ENCODE results near the gene SDCBP2. TPM values are rescaled to one million over a fixed set of nuclear protein-coding genes. Genes with fewer than 3 reads are reported as not detected.

SDCBP2 gene
- total RNA-seq, 6 experiments from 2014 or later, result 2.0 to 43.3 (median 16.6) TPM

DNA sequence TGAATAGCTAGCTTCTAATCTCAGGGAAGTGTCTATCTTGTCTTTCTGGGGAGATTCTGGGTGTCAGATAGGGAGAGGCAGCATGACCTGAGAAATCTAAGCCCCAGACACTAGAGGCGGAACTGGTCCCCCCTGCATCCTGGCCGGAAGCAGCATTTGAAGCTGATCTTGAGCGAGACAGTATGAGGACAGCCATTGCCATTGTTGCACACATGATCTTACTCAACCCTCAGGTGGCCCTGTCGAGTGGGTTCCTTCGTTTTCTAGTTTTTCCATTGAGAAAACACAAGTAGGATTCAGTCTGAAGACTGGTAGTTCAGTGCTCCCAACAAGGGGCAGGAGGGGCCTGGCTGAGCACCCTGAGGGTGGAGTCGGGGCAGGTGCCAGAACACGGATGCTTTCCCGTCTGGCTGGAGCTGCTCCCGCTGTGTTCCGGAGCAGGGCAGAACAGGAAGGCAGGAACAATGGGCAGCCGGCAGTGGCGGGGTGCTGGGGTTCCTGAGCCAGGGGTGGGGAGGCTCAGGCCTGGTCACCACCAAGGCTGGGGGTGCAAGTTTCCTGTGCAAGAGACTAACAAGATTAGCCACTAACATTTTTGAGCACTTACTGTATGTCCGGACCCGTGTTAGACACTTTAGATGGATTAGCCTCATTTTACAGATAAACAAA, 7.9 kb upstream of the SDCBP2 start:
- DNase-seq (peak; percentile 78 to 90 (median 85)), ATAC-seq (peak; percentile 90 to 91 (median 90))
- Histone ChIP-seq H3K9me3 (no peaks in the 10 kb centered on the region), H3K36me3 (no peaks in the 10 kb centered on the region), H3K4me3 (no peak overlapping the region), H3K27me3 (no peaks in the 10 kb centered on the region), H3K4me1 (peaks cover 0 to 15% (median 5%) of the 10 kb centered on the region in 4 donors), H3K27ac (peak overlapping the region in 2 of 3 donors; percentile 34 to 39)
- WGBS (ENCODE audit: insufficient coverage, low coverage, low lambda C conversion rate, missing lambda C conversion rate), result 29% methylated on average over 12 of the region's 14 CpGs
- intact Hi-C loops (cut with DNase I), result no loop called here
- TF ChIP-seq POLR2A (IDR thresholded peaks at IDR 0.05), result no peak

- DNase-seq (peak in 1 of 3 donors; percentile 78), ATAC-seq (peak; percentile 11 to 56 (median 38))
- peak overlapping the region; percentile 10 to 39 (median 34) for H3K27ac ChIP-seq
- H3K4me1 ChIP-seq, result peaks cover 0 to 15% (median 5%) of the 10 kb centered on the region in 4 donors
- no peak overlapping the region for H3K4me3 ChIP-seq
- no peaks in the 10 kb centered on the region for H3K36me3 ChIP-seq
- 49% methylated on average over 3 of the region's 6 CpGs for WGBS (ENCODE audit: insufficient coverage, low coverage, low lambda C conversion rate, missing lambda C conversion rate)
- H3K9me3 ChIP-seq, result no peaks in the 10 kb centered on the region
- TF ChIP-seq CTCF (IDR thresholded peaks at IDR 0.05), result no peak
- no peak for TF ChIP-seq POLR2A (IDR thresholded peaks at IDR 0.05)
- intact Hi-C loops (cut with DNase I), result no loop called here
- H3K27me3 ChIP-seq, result no peaks in the 10 kb centered on the region
Observed at GRCh38 chr20:1335961-1336698, 7.2 kb upstream of the SDCBP2 start.

- intact Hi-C loops (cut with DNase I), result no loop called here
- DNase-seq, result no peak
- H3K27me3 ChIP-seq, result no peaks in the 10 kb centered on the region
- no peak overlapping the region for H3K27ac ChIP-seq
- peaks cover 0 to 22% (median 7%) of the 10 kb centered on the region in 4 donors for H3K4me1 ChIP-seq
- ATAC-seq, result no peak
- no peak overlapping the region for H3K4me3 ChIP-seq
- H3K36me3 ChIP-seq, result no peaks in the 10 kb centered on the region
- 50% methylated on average over 3 of the region's 3 CpGs for WGBS (ENCODE audit: insufficient coverage, low coverage, low lambda C conversion rate, missing lambda C conversion rate)
- H3K9me3 ChIP-seq, result no peaks in the 10 kb centered on the region
- TF ChIP-seq POLR2A (IDR thresholded peaks at IDR 0.05), result no peak
Observed at GRCh38 chr20:1334761-1335160, 5.8 kb upstream of the SDCBP2 start.

DNA sequence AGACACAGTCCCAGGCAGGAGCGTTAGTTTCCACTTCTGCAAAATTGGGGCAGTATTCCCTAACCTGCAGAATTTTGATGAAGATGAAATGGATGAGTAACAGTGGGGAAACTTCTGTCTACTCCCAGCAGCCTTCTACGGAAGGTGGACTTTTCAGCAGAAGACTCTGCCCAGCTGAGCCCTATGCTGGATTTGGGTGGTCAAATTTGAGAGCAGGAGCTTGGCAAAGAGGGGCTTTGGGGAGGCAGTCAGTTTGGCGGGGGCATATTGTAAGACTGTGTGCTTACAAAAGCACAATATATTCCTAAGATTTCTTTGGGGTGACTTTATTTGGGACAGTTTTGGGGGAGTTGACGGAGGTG, 5.4 kb upstream of the SDCBP2 start:
- H3K4me1 ChIP-seq, result peaks cover 0 to 25% (median 9%) of the 10 kb centered on the region in 4 donors

More for the DNA sequence above, 5.4 kb upstream of the SDCBP2 start:
- Histone ChIP-seq H3K4me3 (no peak overlapping the region), H3K27me3 (no peaks in the 10 kb centered on the region), H3K27ac (no peak overlapping the region), H3K9me3 (no peaks in the 10 kb centered on the region), H3K36me3 (no peaks in the 10 kb centered on the region)
- 75% methylated on average over 4 of the region's 4 CpGs for WGBS (ENCODE audit: insufficient coverage, low coverage, low lambda C conversion rate, missing lambda C conversion rate)
- intact Hi-C loops (cut with DNase I), result no loop called here
- ATAC-seq, result no peak
- DNase-seq, result no peak
- TF ChIP-seq CTCF (IDR thresholded peaks at IDR 0.05) (no peak), POLR2A (IDR thresholded peaks at IDR 0.05) (no peak)
